NCI-H526 (cell line): ENCODE measurements around the gene PRELID3B.

Source experiments
- DNase-seq, 2 experiments: peaks; one replicate each; lab custom pipeline; 2025; lab: John Stamatoyannopoulos, UW

Gene PRELID3B

DNA sequence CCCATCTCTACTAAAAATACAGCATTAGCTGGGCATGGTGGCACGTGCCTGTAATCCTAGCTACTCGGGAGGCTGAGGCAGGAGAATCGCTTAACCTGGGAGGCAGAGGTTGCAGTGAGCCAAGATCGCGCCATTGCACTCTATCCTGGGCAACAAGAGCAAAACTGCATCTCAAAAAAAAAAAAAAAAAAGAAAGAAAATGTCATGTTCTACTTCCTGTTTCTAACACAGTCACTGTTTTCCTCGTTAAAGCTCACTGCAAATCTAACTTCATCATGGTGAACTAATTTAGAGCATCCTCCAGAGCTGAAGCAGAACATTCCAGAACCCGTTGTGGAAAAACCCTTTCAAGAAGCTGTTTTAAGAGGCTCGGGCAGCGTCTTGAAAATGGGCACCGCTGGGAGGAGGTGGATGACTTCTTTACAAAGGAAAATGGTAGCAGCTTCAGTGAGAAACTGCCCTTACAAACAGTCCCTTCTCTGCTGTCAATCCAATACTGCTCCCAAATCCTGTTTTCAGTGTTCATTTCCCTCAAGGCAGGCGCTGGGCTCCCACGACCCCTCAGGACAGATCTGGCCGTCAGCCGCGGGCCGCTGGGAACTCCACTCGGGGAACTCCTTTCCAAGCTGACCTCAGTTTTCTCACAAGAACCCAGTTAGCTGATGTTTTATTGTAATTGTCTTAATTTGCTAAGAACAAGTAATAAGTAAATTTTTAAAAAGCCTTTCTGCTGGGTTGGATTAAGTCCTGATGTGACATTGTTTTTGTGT is 48.0 kb downstream of the PRELID3B start:
- no peak for DNase-seq

DNA sequence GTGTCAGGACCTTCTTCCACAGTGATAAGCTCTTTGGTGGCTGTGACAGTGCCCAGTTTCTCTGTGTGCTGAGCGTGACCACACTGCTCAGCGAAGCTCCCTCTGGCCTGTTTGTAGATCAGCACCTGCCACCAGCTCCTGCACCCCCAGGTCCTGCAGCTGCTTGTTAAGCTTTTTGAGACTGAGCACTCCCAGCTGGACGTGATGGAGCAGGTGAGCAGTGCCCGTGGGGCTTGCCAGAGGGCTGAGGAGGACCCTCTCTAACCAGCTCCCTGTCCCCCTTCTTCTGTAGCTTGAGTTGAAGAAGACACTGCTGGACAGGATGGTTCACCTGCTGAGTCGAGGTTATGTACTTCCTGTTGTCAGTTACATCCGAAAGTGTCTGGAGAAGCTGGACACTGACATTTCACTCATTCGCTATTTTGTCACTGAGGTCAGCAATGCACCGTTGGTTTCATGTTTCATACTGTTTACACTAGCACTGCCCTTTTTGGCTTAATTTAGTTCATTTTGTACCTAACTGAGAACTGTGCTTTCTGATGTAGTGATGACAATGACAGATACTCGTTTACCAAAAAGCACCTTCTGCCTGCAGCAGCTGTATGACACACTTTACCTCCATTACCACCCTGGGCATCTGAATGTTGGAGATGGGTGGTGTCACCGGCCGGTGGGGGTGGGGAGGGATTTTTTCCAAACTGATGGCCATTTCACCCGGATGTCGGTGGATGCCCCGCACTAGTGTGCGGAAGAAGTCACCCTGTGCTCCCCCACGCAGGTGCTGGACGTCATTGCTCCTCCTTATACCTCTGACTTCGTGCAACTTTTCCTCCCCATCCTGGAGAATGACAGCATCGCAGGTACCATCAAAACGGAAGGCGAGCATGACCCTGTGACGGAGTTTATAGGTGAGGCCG is 49.0 kb downstream of the PRELID3B start:
- DNase-seq = no peak

DNA sequence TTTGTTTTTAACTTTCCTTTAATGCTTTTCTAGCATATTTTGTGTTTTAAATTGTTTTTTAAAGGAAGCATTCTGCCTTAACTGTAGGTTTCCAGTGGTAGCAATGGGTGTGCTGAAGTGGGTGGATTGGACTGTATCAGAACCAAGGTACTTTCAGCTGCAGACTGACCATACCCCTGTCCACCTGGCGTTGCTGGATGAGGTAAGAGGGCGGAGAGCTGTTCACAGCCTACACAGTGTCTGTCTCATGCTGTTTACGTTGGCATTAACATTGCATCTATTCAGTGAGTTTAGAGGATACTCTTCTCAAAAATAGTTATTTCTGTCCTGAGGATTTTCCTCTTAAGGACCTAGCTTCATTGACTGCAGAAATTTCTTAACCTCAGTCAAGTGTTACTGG is 49.7 kb downstream of the PRELID3B start:
- no peak for DNase-seq

DNA sequence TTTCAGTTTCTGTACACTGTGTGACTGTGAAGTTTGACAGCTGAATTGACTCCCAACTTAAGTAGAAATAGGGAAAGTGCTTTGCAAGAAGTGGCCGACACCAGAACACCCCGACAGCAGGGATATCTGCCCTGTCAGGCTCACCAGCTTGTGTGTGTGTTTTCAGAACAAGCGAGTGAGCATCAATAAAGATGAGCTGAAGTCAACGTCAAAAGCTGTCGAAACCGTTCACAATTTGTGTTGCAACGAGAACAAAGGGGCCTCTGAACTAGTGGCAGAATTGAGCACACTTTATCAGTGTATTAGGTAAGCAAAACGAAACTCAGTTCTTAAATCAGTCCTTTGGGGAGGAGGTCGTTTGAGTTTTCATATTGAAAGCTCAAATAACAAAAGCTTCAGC is 50.9 kb downstream of the PRELID3B start:
- DNase-seq = no peak

DNA sequence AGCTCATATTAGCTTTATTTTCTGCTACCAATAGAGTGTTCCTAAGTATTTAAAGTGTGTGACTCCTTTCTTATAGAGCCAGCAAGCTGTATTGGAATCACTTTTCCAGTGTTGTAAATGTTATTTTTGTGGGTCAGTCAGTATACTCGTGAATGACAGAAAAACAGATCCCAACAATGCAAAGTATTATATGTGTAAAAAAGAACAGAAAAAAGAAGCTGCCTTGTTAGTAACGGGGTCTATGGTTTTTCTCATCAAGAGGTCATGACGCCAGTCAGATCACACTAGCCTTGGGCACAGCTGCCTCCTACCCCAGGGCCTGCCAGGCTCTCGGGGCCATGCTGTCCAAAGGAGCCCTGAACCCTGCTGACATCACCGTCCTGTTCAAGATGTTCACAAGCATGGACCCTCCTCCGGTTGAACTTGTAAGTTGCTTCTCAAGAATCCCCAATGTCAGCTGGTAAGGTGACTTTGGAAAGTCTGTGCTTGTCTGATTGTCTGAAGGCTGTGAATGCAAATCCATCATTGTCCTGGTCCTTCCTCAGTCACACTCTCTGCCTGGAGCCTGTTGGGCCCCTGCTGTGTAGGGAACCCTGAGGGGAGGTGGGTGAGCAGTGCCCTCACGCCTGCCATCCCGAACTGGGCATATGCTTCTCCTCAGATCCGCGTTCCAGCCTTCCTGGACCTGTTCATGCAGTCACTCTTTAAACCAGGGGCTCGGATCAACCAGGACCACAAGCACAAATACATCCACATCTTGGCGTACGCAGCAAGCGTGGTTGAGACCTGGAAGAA is 51.7 kb downstream of the PRELID3B start:
- no peak for DNase-seq

DNA sequence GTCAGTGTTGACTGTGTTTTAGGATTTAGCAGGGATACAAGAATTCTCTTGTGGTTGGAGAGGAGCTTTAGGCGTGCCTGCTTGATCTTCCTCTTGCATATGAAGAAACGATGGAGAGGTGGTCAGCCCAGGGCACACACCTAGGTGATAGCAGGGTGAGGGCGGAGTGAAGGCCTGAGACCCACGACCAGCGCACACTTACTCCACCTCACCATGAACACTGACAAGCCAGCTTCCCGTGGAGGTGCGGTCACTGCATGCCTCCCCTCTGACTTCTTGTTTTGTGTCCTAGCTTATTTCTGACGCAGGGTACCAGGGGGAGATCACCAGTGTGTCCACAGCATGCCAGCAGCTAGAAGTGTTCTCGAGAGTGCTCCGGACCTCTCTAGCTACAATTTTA is 53.4 kb downstream of the PRELID3B start:
- no peak for DNase-seq

DNA sequence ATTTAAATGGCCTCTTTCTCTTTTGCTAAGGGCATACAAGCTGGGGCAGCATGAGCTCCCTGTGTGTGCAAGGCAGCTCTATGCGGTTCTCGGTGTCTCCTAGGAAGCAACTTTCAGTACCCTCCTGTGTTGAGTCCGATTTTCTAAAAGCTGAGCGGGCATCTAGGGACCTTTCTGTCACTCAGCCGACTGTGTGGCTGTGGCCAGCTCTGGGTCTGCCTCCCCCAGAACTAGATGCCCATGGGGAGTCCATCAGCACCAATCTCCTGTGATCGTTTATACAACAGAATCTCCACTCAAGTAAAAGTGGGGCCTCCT is 54.1 kb downstream of the PRELID3B start:
- no peak for DNase-seq

DNA sequence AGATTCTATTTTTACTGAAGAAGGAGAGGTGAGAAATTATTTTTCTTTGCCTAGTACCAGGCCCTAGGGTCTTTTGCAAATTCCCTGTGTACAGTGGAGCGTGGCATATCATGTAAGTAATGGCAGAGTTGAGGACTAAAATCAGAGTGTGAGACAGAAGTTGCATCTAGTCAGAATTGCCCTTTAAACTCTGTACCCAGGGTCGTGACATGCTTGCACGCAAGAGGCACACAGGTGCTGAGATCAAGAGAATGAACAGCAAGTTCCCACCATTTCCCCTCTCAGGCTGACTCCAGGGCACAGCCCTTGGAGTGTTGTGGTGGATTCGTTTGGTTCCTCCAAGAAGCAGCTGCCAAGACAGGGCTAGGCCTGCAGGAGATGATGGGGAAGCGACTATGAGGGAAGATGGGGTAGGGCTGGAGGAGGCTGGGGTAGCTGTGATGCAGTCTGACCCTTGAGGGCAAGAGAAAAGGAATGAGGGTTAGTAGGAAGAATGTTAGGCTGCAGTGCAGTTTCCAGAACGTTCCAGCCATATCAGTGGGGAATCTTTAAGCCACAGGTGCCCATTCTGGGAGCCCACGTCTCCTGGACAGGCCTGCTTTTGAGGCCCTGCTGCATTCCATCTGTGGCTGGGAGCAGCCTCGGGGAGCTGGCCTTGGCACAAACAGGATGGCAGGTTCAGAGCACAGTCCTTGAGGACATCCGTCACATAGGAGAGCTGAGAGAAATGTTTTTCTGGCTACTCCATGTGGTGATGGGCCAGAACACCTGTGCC is 54.6 kb downstream of the PRELID3B start:
- no peak for DNase-seq

DNA sequence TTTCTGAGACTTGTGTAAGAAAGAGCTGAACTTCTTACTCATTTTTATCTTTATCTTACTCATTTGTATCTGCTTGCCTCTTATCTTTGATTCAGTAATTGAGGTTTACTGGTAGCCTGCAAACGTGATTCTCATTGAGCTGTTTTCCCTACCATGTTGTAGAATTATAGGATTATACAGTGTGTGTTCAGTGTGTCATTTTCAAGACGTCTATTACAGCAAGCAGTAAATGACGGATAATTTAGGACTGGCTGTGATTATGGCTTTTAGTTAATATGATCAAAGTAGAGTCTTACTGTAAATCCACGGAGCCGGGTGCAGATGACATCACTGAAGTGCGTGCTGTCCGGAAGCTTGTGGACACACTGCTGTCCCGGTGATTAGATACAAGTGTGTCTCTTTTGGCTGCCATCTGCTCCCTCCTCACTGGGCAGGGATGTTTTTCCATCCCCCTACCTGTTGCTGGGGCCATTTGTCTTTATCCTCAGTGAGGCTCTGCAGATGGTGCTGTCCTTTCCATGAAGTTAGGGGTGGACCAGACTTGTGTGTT is 55.5 kb downstream of the PRELID3B start:
- no peak for DNase-seq

DNA sequence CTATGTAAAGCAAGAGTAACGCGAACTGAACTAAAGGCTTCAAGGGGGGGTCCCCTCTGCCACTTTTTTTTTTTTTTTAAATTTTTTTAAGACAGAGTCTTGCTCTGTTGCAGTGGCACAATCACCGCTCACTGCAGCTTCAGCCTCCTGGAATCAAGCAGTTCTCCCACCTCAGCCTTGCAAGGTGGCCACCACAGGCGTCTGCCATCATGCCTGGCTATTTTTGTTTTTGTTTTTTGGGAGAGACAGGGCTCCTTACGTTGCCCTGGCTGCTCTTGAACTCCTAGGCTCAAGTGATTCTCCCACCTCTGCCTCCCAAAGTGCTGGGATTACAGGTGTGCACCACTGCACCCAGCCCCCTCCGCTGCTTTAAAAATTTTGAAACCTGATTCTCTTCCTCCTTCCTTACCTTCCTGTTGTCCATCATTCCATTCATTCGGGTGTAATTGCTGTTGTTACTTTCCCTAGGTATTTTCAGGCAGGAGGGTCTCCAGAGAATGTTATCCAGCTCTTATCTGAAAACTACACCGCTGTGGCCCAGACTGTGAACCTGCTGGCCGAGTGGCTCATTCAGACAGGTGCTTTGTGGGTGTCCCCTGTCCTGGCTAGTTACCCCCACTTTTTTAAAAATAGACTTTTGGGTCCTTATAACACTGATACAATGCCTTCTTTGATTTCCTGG is 56.2 kb downstream of the PRELID3B start:
- DNase-seq = no peak

DNA sequence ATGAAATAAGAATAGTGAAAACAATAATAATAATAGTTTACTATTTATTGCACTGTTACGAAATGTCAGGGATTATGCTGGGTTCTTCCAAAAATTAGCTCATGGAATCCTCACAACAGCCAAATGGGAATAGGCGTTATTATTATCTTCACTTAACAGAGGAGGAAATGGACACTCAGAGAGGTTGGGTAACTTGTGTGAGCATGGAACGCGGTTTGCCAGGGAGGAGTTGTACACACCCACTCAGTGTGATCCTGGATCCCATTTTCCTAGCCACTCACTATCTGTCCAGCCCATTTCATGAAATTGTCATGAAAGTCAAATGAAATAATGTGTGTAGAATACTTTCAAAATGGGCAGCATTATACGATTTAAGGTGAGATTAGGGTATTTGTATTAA is 56.9 kb downstream of the PRELID3B start:
- DNase-seq = no peak

DNA sequence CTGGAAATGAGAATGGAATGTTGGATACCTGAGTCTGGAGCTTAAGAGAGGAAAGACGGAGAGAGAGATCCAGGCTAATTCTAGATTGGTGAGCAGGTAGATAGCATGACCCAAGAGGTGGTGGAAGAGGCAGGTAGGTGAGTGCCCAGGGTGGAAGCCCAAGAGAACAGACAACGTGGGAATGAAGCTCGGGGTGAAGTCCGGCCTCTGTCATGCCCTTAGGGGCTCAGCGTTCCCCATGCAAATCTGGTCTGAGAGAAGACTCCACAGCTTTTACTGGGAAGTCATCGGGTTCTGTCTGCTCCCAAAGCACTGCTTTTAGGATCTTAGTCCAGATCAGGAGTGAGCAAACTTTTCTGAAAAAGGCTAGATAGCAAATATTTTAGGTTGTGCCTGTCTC is 57.9 kb downstream of the PRELID3B start:
- DNase-seq = peak; percentile 17 to 48
